Measurements from ENCODE around the gene TAF1B. TPM values are rescaled to one million over a fixed set of nuclear protein-coding genes. Genes with fewer than 3 reads are reported as not detected.

The TAF1B gene
- total and polyA plus RNA-seq, 10 of the 15 experiments (the other 5 are each of a cell fraction or from before 2014, with no cell fraction given) = 8.1 to 18.3 (median 12.4) TPM

- TF ChIP-seq KLF5 (IDR thresholded peaks at IDR 0.05; ENCODE audit: partially characterized antibody) (no peak), ATF7 (IDR thresholded peaks at IDR 0.05; ENCODE audit: low read depth) (no peak), STAT3 (IDR thresholded peaks at IDR 0.05; ENCODE audit: low read depth, low read length) (no peak)
Measured at GRCh38 chr2:9959262-9959661, 116.0 kb downstream of the TAF1B start (continued).

GRCh38 chr2:9961013-9961412, 117.7 kb downstream of the TAF1B start:
- ChIA-PET SMC1A (ENCODE audit: uncharacterized antibody, unreplicated experiment) (interaction anchor here (1.2 to 1.9 kb wide), 4 partner anchors 9 to 145 kb away, joined by 3 to 8 read pairs (median 5); no protein-coding TSS in a partner anchor), CTCF (interaction anchor here (0.6 to 3.6 kb wide), 5 partner anchors 14 to 161 kb away, joined by 3 to 17 read pairs (median 4); no protein-coding TSS in a partner anchor), POLR2A (interaction anchor here (0.6 kb wide), 2 partner anchors 19 to 35 kb away, joined by 3 read pairs; no protein-coding TSS in a partner anchor), RAD21 (ENCODE audit: unreplicated experiment) (no interaction called here)
- H3K36me3 ChIP-seq (ENCODE audit: control insufficient read depth in 2 of 2, insufficient read depth in 2 of 2, low read length in 1 of 2) = no peaks in the 10 kb centered on the region
- no peaks in the 10 kb centered on the region for H3K27me3 ChIP-seq (replicated peaks in 1 of 2; ENCODE audit: control insufficient read depth in 2 of 2, insufficient read depth in 2 of 2, low read length in 1 of 2)
- no peaks in the 10 kb centered on the region for H3K9me3 ChIP-seq (replicated peaks; ENCODE audit: control insufficient read depth, insufficient read depth, low read length)
- no peak overlapping the region for H3K9ac ChIP-seq (ENCODE audit: control insufficient read depth, insufficient read depth, low read length)
- DNase-seq (ENCODE audit: low read depth, low spot score) (no peak), FAIRE-seq (no peak), ATAC-seq (no peak)
- H3K4me1 ChIP-seq (ENCODE audit: control insufficient read depth, insufficient read depth, low read length) = peaks cover 6% of the 10 kb centered on the region
- WGBS (ENCODE audit: insufficient coverage, insufficient replicate concordance, low lambda C conversion rate, missing lambda C conversion rate) = 77% methylated on average over 10 of the region's 10 CpGs
- no peak for TF ChIP-seq EED (IDR thresholded peaks at IDR 0.05; ENCODE audit: low read depth)
- TF ChIP-seq NR2C2 (IDR thresholded peaks at IDR 0.05; ENCODE audit: borderline replicate concordance, control insufficient read depth, insufficient read length, low read depth) = no peak
- TF ChIP-seq ZNF207 (IDR thresholded peaks at IDR 0.05; ENCODE audit: borderline replicate concordance) = no peak
- no peak for TF ChIP-seq IRF3 (IDR thresholded peaks at IDR 0.05)
- no peak for TF ChIP-seq GABPA (IDR thresholded peaks at IDR 0.05; ENCODE audit: low read depth)
- TF ChIP-seq PAX8 (IDR thresholded peaks at IDR 0.05) = no peak
- TF ChIP-seq CBX5 (IDR thresholded peaks at IDR 0.05; ENCODE audit: low read depth) = no peak
- no peak for TF ChIP-seq ZNF217 (IDR thresholded peaks at IDR 0.05)
- no peak for TF ChIP-seq CTCF (IDR thresholded peaks at IDR 0.05 in 2 of 3, conservative IDR thresholded peaks at IDR 0.05 in 1 of 3; ENCODE audit: control insufficient read depth in 2 of 3, extremely low read depth in 1 of 3, insufficient read depth in 1 of 3, low read depth in 3 of 3, low read length in 3 of 3)
- TF ChIP-seq SMAD1 (IDR thresholded peaks at IDR 0.05; ENCODE audit: low read depth, partially characterized antibody) = no peak
- no peak for TF ChIP-seq E2F4 (IDR thresholded peaks at IDR 0.05; ENCODE audit: low read depth, low read length)
- no peak for TF ChIP-seq DPF2 (IDR thresholded peaks at IDR 0.05)
- no peak for TF ChIP-seq PBX3 (IDR thresholded peaks at IDR 0.05; ENCODE audit: insufficient replicate concordance, low read depth, low read length)
- TF ChIP-seq KAT2A (conservative IDR thresholded peaks at IDR 0.05; ENCODE audit: control insufficient read depth, low read depth, low read length) = no peak
- TF ChIP-seq PML (IDR thresholded peaks at IDR 0.05; ENCODE audit: low read length) = no peak
- no peak for TF ChIP-seq MTA3 (IDR thresholded peaks at IDR 0.05; ENCODE audit: borderline replicate concordance, low read length)
- H3K4me2 ChIP-seq (ENCODE audit: control insufficient read depth, insufficient read depth) = no peak overlapping the region
- BruUV-seq (replicated peaks) = no TSS peak
- H2AFZ ChIP-seq (ENCODE audit: control insufficient read depth, low read depth, low read length) = no peak overlapping the region
- intact Hi-C loops (cut with micrococcal nuclease; ENCODE audit: unreplicated experiment) = no loop called here
- no peaks in the 10 kb centered on the region for H4K20me1 ChIP-seq (ENCODE audit: control insufficient read depth, insufficient read depth)
- H3K27ac ChIP-seq (ENCODE audit: control insufficient read depth, insufficient read depth) = no peak overlapping the region
- no peak overlapping the region for H3K4me3 ChIP-seq
- in situ Hi-C loops (cut with MboI) = no loop called here
- no peaks in the 10 kb centered on the region for H3K79me2 ChIP-seq (ENCODE audit: control insufficient read depth, insufficient read depth, low read length)

Data from GM12878 (cell line).